ENCODE measurements around the gene ZDHHC24.

ZDHHC24 gene

GRCh38 chr11:66566221-66566620 lies 20.4 kb upstream of the ZDHHC24 start:
- DNase-seq (ENCODE audit: low read depth) = no peak

GRCh38 chr11:66564984-66565383 lies 19.1 kb upstream of the ZDHHC24 start:
- DNase-seq (ENCODE audit: low read depth) = no peak

GRCh38 chr11:66564538-66564937 lies 18.7 kb upstream of the ZDHHC24 start:
- DNase-seq (ENCODE audit: low read depth) = no peak

- no peak for DNase-seq (ENCODE audit: low read depth)
Observed at GRCh38 chr11:66563832-66564231, 18.0 kb upstream of the ZDHHC24 start.

GRCh38 chr11:66562907-66563583 lies 17.2 kb upstream of the ZDHHC24 start:
- no peak for DNase-seq (ENCODE audit: low read depth)

GRCh38 chr11:66562275-66562674 lies 16.4 kb upstream of the ZDHHC24 start:
- no peak for DNase-seq (ENCODE audit: low read depth)

GRCh38 chr11:66561975-66562248 lies 16.1 kb upstream of the ZDHHC24 start:
- no peak for DNase-seq (ENCODE audit: low read depth)

GRCh38 chr11:66561178-66561974 lies 15.5 kb upstream of the ZDHHC24 start:
- DNase-seq (ENCODE audit: low read depth) = no peak

GRCh38 chr11:66559866-66560676 lies 14.2 kb upstream of the ZDHHC24 start:
- no peak for DNase-seq (ENCODE audit: low read depth)

- DNase-seq (ENCODE audit: low read depth) = no peak
Observed at GRCh38 chr11:66559142-66559865, 13.5 kb upstream of the ZDHHC24 start.

- DNase-seq (ENCODE audit: low read depth) = no peak
Observed at GRCh38 chr11:66557733-66558326, 12.0 kb upstream of the ZDHHC24 start.

- DNase-seq (ENCODE audit: low read depth) = no peak
Observed at GRCh38 chr11:66556086-66556485, 10.2 kb upstream of the ZDHHC24 start.

- DNase-seq (ENCODE audit: low read depth) = no peak
Observed at GRCh38 chr11:66555416-66555815, 9.6 kb upstream of the ZDHHC24 start.

- no peak for DNase-seq (ENCODE audit: low read depth)
Observed at GRCh38 chr11:66554602-66555001, 8.8 kb upstream of the ZDHHC24 start.

GRCh38 chr11:66550887-66551286 lies 5.0 kb upstream of the ZDHHC24 start:
- no peak for DNase-seq (ENCODE audit: low read depth)

GRCh38 chr11:66549696-66550095 lies 3.8 kb upstream of the ZDHHC24 start:
- DNase-seq (ENCODE audit: low read depth) = no peak

- DNase-seq (ENCODE audit: low read depth) = no peak
Observed at GRCh38 chr11:66548774-66549630, 3.2 kb upstream of the ZDHHC24 start.

GRCh38 chr11:66548041-66548440 lies 2.2 kb upstream of the ZDHHC24 start:
- DNase-seq (ENCODE audit: low read depth) = no peak

GRCh38 chr11:66547662-66548009 lies 1.8 kb upstream of the ZDHHC24 start:
- DNase-seq (ENCODE audit: low read depth) = no peak

GRCh38 chr11:66546966-66547661 lies 1.3 kb upstream of the ZDHHC24 start:
- DNase-seq (ENCODE audit: low read depth) = no peak
